Mesothelial cell of epicardium (in vitro differentiated cells): ENCODE measurements around the gene DCAF8L2. TPM values are rescaled to one million over a fixed set of nuclear protein-coding genes. Genes with fewer than 3 reads are reported as not detected.
"Not testable (repeated sequence)": the region's sequence is repeated elsewhere in the genome, so short reads cannot be mapped to it uniquely, and the experiment has no call there.

Source experiments
- DNase-seq, 2 experiments: peaks; one replicate each; pipeline ENCODE4 v3.0.0; 2021; ENCODE audit warnings: low spot score in 2 of 2; ENCODE audit not compliant: unreplicated experiment in 2 of 2
- H3K27ac Mint-ChIP-seq: 2 replicates; pipeline ENCODE4 v1.8.0; 2021; ENCODE audit warnings: mixed read lengths
- H3K27me3 Mint-ChIP-seq: 2 replicates; pipeline ENCODE4 v1.8.0; 2021; ENCODE audit warnings: low read depth, mixed read lengths
- H3K36me3 Mint-ChIP-seq: 2 replicates; pipeline ENCODE4 v1.8.0; 2021; ENCODE audit warnings: mixed read lengths
- H3K4me1 Mint-ChIP-seq: 2 replicates; pipeline ENCODE4 v1.8.0; 2021; ENCODE audit warnings: mixed read lengths
- H3K4me3 Mint-ChIP-seq: 2 replicates; pipeline ENCODE4 v1.8.0; 2021; ENCODE audit warnings: mild to moderate bottlenecking, moderate library complexity, mixed read lengths
- H3K9me3 Mint-ChIP-seq: 2 replicates; pipeline ENCODE4 v1.8.0; 2021; ENCODE audit warnings: mixed read lengths
- total RNA-seq: library from RNA; stranded (reverse); gene quantifications from 3 replicates; pipeline ENCODE4 v1.2.1, GENCODE V29; 2021
- TF ChIP-seq, protein P1 (sequence below): fragments of 200-600 bp; sonication (generic); IDR thresholded peaks from one replicate; pipeline ENCODE4 v1.5.0; 2021; ENCODE audit warnings: antibody characterized with exemption; ENCODE audit not compliant: unreplicated experiment

DCAF8L2 gene
- total RNA-seq, 1 donor from 2014 or later: 0.11 TPM

DNA sequence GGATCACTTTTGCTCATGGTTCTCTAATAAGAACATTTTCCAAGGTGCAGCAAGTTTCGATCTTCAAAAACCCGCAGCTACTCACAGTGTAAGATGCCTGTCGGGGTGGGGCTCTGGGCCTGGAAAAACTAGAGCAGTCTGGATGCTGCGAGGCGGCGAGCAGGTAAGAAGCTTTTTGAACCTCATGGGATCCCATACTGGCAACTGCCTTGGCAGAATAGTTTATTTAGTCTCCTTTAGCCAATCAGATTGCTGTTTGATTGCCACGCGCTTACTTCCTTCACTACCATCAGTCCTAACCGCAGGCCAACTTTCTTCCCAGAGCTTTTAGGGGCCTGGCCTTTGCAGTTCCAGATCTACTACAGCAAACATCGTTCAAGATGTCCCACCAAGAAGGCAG, 156.4 kb downstream of the DCAF8L2 start:
- TF ChIP-seq, protein P1, sequence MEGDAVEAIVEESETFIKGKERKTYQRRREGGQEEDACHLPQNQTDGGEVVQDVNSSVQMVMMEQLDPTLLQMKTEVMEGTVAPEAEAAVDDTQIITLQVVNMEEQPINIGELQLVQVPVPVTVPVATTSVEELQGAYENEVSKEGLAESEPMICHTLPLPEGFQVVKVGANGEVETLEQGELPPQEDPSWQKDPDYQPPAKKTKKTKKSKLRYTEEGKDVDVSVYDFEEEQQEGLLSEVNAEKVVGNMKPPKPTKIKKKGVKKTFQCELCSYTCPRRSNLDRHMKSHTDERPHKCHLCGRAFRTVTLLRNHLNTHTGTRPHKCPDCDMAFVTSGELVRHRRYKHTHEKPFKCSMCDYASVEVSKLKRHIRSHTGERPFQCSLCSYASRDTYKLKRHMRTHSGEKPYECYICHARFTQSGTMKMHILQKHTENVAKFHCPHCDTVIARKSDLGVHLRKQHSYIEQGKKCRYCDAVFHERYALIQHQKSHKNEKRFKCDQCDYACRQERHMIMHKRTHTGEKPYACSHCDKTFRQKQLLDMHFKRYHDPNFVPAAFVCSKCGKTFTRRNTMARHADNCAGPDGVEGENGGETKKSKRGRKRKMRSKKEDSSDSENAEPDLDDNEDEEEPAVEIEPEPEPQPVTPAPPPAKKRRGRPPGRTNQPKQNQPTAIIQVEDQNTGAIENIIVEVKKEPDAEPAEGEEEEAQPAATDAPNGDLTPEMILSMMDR: no peak
- peaks cover 6% of the 10 kb centered on the region for H3K4me1 Mint-ChIP-seq
- H3K27me3 Mint-ChIP-seq: no peaks in the 10 kb centered on the region

DNA sequence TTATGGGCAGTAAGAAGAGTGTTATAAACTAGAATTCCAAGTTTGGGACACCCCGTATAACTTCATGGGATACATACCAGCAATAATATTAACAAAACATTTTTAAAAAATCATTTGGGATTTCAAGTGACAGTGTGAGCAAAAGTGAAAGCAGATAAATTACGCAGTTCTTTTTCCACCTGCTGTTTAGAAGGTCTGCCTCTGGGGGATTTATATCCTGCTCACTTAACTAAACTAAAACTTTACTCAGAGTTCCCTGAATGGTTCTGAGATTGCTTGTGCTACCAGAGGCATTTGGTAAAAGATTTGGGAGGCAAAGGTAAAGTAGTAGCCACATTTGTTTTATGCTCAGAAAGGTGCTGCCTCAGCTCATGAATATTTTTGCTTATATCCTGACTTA, 160.2 kb downstream of the DCAF8L2 start:
- H3K4me1 Mint-ChIP-seq, DNase-seq, H3K4me3 Mint-ChIP-seq, H3K27me3 Mint-ChIP-seq, H3K36me3 Mint-ChIP-seq, H3K27ac Mint-ChIP-seq: not testable (repeated sequence)
- peaks cover 52% of the 10 kb centered on the region for H3K9me3 Mint-ChIP-seq

More for the DNA sequence above, 156.4 kb downstream of the DCAF8L2 start:
- no peak overlapping the region for H3K4me3 Mint-ChIP-seq
- H3K27ac Mint-ChIP-seq: no peak overlapping the region
- peaks cover 29% of the 10 kb centered on the region for H3K9me3 Mint-ChIP-seq
- no peak for DNase-seq
- no peaks in the 10 kb centered on the region for H3K36me3 Mint-ChIP-seq

DNA sequence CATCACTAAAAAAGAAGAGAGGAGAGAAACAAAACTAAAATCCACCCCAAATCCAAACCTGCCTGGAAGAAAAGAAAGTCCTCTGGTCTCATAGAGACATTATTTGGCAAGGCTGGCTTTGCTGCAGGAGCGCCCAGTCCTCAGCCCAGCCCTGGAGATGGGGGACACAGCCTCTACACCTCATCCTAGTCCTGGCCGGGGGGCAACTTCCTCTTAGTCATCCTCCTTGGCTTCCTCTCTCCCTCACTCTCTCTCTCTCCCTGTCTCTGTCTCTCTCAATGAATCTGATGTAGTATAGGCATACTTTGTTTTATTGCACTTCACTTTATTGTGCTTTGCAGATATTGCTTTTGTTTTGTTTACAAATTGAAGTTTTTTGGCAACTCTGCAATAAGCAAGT, 161.8 kb downstream of the DCAF8L2 start:
- TF ChIP-seq, protein P1: no peak
- Mint-ChIP-seq H3K36me3 (no peaks in the 10 kb centered on the region), H3K9me3 (peaks cover 59% of the 10 kb centered on the region), H3K4me3 (no peak overlapping the region), H3K27ac (no peak overlapping the region), H3K4me1 (peaks cover 6% of the 10 kb centered on the region), H3K27me3 (no peaks in the 10 kb centered on the region)
- no peak for DNase-seq

DNA sequence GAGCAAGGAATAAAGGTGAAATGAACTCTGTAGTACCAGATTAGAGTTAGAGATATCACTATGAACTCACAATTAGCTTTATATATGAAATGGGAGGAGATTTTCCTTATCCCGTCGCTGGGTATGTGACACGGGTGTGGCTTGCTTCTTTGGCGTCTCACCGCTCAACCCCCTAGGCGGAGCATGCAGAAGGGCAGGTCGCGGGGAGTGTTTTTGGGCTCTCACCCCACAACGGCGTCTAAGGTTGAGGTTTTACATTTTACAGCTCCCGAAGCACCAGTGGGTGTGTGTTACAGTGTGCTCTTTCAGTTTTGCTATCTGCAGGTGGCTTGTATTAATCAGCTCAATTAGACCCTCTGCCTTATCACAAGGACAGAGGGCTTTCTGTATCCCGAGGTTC, 175.6 kb downstream of the DCAF8L2 start:
- TF ChIP-seq, protein P1: no peak
- Mint-ChIP-seq H3K27ac (no peak overlapping the region), H3K27me3 (no peaks in the 10 kb centered on the region), H3K4me1 (no peaks in the 10 kb centered on the region), H3K4me3 (no peak overlapping the region), H3K9me3 (peaks cover 30% of the 10 kb centered on the region), H3K36me3 (no peaks in the 10 kb centered on the region)
- no peak for DNase-seq

DNA sequence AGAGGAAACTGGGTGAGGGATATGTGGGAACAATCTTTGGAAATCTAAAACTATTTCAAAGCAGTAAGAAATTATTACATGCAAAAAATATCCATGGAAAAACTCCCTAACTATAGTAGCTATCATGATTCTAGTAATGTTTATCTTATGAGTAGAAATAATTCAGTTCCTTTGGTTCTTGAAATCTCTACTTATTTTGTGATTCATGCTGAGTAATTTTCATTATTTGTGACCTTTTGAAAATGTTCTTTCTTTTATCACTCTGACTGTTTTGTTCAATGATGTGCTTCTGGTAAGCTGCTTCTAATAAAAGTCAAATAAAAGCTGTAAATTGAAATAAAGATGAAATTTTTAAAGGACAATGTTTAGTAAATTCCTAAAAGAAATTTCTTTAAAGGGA, 177.2 kb downstream of the DCAF8L2 start:
- Mint-ChIP-seq H3K4me3 (no peak overlapping the region), H3K36me3 (no peaks in the 10 kb centered on the region), H3K27ac (no peak overlapping the region), H3K9me3 (peaks cover 32% of the 10 kb centered on the region), H3K27me3 (no peaks in the 10 kb centered on the region), H3K4me1 (no peaks in the 10 kb centered on the region)
- no peak for DNase-seq
- TF ChIP-seq, protein P1: no peak

DNA sequence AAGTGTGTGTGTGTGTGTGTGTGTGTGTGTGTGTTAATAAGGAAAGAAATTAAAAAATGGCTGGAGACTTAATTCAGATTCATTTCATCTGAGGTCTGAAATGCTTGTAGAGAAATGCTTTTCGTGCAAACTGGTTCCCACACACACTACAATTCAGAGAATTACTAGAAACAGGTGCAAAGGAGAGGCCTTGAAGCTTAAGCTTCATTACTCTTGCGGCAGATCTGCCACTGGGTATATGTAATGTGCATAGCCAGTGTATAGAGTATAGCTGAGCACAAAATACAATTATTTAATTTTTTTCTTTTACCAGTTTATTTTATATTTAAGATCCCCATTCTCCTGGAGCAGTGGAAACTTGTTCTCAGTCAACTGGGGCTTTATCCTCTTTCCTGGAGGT, 185.8 kb downstream of the DCAF8L2 start:
- H3K36me3 Mint-ChIP-seq: no peaks in the 10 kb centered on the region
- peaks cover 31% of the 10 kb centered on the region for H3K9me3 Mint-ChIP-seq
- no peaks in the 10 kb centered on the region for H3K27me3 Mint-ChIP-seq
- DNase-seq: no peak
- H3K4me1 Mint-ChIP-seq: no peaks in the 10 kb centered on the region
- TF ChIP-seq, protein P1: no peak
- H3K27ac Mint-ChIP-seq: no peak overlapping the region
- no peak overlapping the region for H3K4me3 Mint-ChIP-seq
